ENCODE measurements around the gene ZNF747.

- TF ChIP-seq POLR2A (IDR thresholded peaks at IDR 0.05) (no peak), CTCF (IDR thresholded peaks at IDR 0.05) (no peak)
These were observed 583 bp upstream of the ZNF747 start for GRCh38 chr16:30535106-30535776.

Measured in vagina (tissue), 2 donors.